Effector CD8-positive, alpha-beta T cell (primary cell): Measurements from ENCODE around the gene HDAC10.
A peak's percentile ranks its signal among the peaks of the same experiment; 100 is the strongest.
"Not testable (repeated sequence)": the region's sequence is repeated elsewhere in the genome, so short reads cannot be mapped to it uniquely, and the experiment has no call there.

Experiments
- DNase-seq: peaks from one replicate; lab custom pipeline; 2025; lab: John Stamatoyannopoulos, UW

Gene HDAC10

GRCh38 chr22:50285568-50286229 lies 34.6 kb upstream of the HDAC10 start:
- DNase-seq, result no peak

- no peak for DNase-seq
Observed at GRCh38 chr22:50284479-50284878, 33.4 kb upstream of the HDAC10 start.

DNA sequence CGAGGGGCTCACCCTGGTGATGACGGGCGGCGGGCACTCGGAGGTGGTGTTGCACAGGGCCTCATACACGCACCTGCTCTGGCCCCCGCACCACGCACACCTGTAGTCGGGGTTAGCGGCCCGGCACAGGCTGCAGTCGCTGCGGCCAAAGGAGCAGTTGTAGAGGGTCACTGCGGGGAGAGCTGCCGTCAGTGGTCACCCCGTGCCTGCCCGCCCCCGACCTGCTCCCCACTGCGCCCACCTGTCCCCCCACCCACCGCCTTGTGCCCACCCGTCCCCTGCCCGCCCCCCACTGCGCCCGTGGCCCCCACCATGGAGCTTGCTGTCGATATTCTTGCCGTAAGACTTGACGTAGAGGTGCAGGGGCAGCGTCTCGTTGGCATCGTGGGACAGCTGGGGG lies 32.8 kb upstream of the HDAC10 start:
- no peak for DNase-seq

DNA sequence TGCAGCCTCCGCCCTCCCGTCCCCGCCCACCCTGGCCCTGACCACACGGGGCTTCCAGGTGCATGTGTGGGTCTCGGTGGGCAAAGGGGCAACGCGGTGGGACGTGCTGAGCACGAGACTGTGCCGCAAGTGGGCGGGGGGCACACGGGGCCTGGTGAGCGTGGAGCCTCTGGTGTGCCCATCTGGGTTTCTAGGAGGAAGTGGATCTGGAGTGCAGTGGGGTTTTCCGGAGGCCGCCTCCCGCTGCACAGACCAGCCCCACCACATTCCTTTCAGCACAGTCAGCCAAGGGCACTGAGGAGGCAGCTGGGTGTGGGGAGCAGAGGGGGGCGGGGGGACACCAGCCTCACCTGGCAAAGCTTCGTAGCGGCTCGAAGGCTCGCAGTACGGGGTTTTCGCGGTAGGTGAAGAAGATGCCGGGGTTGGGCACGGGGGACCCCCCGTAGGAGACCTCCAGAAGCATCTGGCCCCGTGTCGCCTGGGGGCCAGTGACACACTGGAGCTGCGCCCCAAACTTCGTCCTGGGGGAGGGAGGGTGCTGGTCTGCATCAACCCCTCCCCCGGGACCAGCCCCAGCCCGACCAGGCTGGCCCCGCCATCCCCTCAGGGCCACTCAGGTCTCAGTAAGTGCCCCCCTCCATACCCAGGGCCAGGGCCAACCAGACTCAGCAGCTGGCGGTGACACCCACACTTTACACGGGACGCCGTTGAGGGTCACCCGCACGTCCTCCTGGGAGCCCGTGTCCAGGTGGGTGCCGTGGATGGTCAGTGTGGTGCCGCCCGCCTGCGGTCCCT lies 31.5 kb upstream of the HDAC10 start:
- no peak for DNase-seq

DNA sequence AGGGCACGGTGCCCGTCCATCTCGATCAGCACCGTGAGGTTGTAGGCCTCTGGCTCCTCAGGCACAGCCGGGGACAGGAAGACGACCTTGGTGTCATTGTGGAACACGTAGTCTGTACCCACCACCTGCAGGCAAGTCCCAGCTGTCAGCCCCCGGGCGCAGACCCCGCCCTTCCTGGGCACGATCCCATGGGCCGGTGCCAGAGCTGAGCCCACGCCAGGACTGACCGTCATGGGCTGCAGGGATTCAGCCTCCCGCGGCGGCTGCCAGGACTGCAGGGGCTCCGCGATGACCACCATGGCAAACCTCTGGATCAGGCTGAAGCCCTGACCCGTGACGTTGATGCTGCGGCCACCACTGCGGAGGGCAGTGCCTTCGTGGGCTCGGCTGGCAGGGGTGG lies 30.9 kb upstream of the HDAC10 start:
- no peak for DNase-seq

GRCh38 chr22:50281384-50281760 lies 30.3 kb upstream of the HDAC10 start:
- no peak for DNase-seq

GRCh38 chr22:50280708-50281383 lies 29.8 kb upstream of the HDAC10 start:
- no peak for DNase-seq

- DNase-seq, result no peak
Observed at GRCh38 chr22:50280022-50280707, 29.1 kb upstream of the HDAC10 start.

DNA sequence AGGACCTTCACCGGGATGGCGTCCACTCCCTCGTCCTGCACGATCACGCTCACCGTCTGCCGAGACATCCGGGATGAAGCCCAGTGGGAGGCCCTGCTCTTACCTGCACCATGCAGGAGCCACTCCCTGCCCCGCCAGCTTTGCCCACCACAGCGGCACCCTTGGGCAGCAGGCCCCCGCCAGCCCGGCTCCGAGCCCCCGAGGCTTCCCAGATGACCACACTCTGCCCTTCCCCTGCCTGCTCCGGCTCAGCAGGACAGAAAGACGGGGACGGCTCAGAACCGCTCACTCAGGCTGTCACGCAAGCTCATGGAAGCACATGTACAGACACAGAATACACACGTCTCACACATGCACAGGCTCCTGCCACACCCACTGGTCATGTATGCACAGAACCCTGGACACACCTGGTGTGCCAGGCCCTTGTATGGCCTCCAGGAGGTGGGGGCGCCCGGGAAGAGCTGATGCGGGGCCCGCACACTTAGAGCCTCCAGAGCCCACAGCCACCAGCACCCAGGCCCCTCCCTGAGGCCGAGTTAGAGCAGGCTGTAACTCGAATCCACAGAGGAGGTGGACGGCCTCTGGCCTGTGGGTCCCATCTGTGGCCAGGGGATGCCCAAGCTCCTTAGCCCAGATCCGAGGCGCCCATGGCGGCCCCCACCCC lies 28.0 kb upstream of the HDAC10 start:
- no peak for DNase-seq

- DNase-seq, result no peak
Observed at GRCh38 chr22:50278461-50278860, 27.4 kb upstream of the HDAC10 start.

- DNase-seq, result no peak
Observed at GRCh38 chr22:50277761-50278160, 26.7 kb upstream of the HDAC10 start.

DNA sequence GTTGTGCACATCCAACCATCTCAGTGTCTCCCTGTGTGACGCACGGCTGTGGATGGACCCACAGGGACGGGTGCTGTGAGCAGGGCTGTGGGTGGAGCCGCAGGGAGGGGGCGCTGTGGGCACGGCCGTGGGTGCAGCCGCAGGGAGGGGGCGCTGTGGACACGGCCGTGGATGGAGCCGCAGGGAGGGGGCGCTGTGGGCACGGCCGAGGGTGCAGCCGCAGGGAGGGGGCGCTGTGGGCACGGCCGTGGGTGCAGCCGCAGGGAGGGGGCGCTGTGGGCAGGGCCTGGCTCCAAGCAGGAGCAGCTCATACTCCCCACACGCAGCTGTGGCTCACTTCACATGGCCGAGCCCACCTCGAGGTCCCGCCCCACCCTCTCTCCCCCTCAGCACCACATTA lies 25.1 kb upstream of the HDAC10 start:
- DNase-seq, result peak; percentile 39

DNA sequence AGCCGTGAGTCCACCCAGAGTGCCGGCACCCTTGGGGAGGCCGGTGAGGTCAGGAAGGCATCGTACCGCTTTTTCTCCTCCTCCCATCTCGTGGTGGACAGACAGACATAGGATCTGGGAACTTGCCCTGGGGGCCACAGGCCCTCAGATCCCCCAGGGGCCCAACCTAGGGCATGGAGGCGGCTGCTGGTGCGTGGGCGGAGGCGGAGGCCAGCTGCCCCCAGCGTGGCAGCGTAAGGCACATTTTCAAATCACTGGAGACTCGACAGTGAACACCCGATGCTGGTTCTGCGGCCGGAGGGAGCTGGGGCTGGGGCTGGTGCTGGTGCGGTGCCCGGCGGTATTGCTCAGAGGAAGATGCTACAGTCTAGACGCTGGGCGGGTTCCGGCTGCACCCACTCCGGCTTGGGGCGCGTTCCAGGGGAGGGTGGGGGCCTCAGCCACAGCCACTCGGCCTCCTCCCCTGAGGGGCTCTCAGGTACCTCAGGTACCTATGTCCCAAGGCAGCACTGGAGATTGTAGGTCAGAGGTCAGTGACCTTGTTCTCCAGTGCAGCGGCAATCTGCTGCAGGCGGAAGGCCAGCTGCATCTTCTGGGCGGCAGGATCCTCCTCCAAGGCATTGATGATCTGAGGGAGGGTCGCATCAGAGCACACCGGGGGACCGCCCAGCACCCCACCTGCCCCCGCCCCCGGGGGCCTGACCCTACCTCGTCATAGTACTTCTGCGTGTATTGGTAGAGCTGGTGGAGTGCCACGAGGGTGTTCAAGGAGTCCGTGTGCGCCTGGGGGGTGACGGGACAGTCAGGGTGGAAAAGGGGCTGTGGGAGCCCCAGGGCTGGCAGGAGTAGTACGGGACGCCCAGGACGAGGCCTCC lies 24.4 kb upstream of the HDAC10 start:
- DNase-seq, result no peak

DNA sequence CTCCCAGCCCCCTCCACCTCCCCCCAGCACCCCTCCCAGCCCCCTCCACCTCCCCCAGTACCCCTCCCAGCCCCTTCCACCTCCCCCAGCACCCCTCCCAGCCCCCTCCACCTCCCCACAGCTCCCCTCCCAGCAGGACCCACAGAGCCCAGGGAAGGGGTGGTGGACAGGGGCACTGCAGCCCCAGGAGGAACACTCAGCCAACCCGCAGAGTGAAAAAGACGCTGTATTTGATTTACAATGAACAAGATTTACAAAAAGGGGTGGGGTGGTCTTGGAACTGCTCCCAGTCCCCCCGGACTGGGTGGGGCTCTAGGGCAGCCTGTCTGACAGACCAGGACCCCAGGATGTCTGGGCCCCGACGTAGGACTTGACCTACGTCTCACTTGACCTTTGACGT lies 23.7 kb upstream of the HDAC10 start:
- DNase-seq, result no peak

DNA sequence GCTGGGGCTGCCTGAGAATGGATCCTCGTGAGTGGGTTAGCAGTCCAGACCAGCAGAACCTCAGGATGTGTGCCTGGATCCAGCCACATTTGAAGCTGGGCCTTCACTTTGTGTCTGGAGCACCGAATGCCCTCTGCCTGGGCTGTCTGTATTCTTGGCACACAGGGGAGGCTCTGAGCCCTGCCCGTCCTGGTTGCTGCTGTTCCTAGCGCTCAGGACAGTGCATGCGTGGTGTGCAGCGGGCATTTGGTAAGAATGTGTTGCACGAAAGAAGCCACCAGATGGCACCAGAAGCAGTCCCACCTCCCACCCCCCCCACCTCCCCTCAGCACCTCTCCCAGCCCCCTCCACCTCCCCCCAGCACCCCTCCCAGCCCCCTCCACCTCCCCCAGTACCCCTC lies 23.2 kb upstream of the HDAC10 start:
- no peak for DNase-seq

GRCh38 chr22:50273781-50274180 lies 22.7 kb upstream of the HDAC10 start:
- not testable (repeated sequence) for DNase-seq

DNA sequence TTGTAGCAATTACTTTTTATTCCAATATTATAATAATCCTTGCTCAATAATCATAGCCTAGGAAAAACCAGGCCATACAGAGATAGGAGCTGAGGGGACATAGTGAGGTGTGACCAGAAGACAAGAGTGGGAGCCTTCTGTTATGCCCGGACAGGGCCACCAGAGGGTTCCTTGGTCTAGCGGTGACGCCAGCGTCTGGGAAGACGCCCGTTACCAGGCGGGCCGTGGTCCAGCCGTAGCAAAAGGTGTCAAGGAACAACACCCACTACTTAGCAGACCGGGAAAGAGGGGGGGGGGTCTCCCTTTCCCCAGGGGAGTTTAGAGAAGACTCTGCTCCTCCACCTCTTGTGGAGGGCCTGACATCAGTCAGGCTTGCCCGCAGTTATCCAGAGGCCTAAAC lies 22.3 kb upstream of the HDAC10 start:
- not testable (repeated sequence) for DNase-seq

DNA sequence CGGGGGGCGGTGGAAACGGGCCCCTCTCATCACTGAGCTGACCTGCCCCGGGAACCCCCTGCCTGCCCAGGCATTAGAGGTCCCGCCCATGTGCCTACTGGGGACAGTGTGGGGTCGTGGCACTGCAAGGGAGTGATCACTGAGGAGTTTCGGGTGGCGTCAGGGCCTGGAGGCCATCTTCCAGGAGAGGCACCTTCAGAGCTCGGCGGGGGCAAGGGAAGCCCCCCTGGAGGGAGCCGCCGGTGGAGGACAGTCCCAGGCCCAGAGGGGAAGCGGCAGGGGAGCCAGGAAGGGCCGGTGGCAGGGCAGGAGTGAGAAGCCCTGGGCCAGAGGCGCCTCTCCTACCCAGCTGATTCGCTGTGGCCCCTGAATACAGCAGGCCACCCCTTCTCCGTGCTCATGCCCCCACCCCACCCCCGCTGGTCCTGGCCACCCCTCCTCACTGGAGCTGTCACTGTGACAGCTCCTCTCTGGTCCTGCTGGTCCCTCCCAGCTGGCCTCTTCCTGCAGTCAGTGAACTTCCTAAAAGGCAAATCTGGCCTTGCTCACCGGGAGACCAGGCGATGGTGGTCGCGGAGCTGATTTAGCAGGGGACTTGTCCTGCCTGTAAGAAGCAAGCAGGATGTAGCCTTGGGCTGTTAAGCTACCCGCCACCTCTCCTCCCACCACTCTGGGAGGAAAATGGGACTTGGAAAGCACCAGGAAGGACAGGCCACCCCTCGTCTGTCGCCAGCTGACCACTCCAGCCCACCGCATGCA lies 21.2 kb upstream of the HDAC10 start:
- DNase-seq, result no peak

DNA sequence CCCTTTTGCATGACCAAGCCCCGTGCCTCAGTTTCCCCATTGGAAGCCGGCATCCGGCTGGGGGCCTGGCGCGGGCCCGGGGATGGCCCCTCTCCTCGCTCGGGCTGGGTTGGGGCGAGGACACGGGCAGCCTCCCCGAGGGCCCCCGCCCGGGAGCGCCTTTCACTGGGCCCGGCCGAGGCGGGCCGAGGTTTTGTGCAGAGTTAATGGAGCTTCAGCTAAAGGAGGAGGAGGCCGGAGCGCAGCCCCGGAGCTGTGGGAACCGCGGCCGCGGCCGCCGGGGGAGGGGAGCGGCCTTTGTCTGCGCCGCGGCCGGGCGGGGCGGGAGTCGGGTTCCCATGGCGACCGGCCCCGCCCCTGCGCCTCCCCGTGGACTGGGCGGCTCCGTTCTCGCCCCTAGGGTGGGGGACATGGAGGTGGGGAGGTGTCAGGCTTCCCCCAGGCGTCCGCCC lies 20.5 kb upstream of the HDAC10 start:
- peak; percentile 12 for DNase-seq
